Large intestine (tissue), 3 donors: Measurements from ENCODE around the gene SPRN. TPM values are rescaled to one million over a fixed set of nuclear protein-coding genes. Genes with fewer than 3 reads are reported as not detected.
"Not testable (repeated sequence)": the region's sequence is repeated elsewhere in the genome, so short reads cannot be mapped to it uniquely, and the experiment has no call there.

ENCODE experiments used
- DNase-seq, 2 donors: peaks; one replicate each; pipeline versions ENCODE4 v3.0.0 to v3.0.0-alpha.2; 2013
- H3K27ac ChIP-seq: one replicate; pipeline ENCODE4 v1.5.1; 2013; ENCODE audit warnings: low read length
- H3K27me3 ChIP-seq: 2 replicates; pipeline ENCODE4 v1.6.1; 2013; ENCODE audit warnings: low read length; ENCODE audit not compliant: control insufficient read depth, insufficient read depth
- H3K36me3 ChIP-seq: 2 replicates; pipeline ENCODE4 v1.6.1; 2013; ENCODE audit warnings: low read length; ENCODE audit not compliant: control insufficient read depth, insufficient read depth
- H3K4me1 ChIP-seq: one replicate; pipeline ENCODE4 v1.6.1; 2013; ENCODE audit warnings: low read length; ENCODE audit not compliant: control insufficient read depth, insufficient read depth
- H3K4me3 ChIP-seq: one replicate; pipeline ENCODE4 v1.5.1; 2013; ENCODE audit warnings: low read length
- H3K9me3 ChIP-seq: one replicate; pipeline ENCODE4 v1.6.1; 2013; ENCODE audit warnings: mild to moderate bottlenecking, low read depth, low read length, moderate library complexity; ENCODE audit not compliant: control insufficient read depth
- WGBS: methylation state at CpG from one replicate; pipeline ENCODE4 v1.1.5; 2013; ENCODE audit warnings: low lambda C conversion rate; ENCODE audit not compliant: insufficient coverage; 5-methylcytosine and 5-hydroxymethylcytosine counted together
- polyA plus RNA-seq: library from polyadenylated mRNA; unstranded; fragments of 120-200 nt; gene quantifications from one replicate; pipeline ENCODE4 v1.2.1, GENCODE V29; 2013

SPRN gene
- polyA plus RNA-seq, 1 donor, result 4.9 TPM

- Histone ChIP-seq H3K9me3 (peaks cover 4% of the 10 kb centered on the region), H3K27me3 (peaks cover 4% of the 10 kb centered on the region)
- WGBS, result no CpG with 5 or more reads among the region's 6 CpGs
Observed at GRCh38 chr10:133420579-133420978, 3.8 kb downstream of the SPRN start.

GRCh38 chr10:133420028-133420427, 4.4 kb downstream of the SPRN start:
- H3K9me3 ChIP-seq, result peaks cover 10% of the 10 kb centered on the region
- no peaks in the 10 kb centered on the region for H3K4me1 ChIP-seq
- peaks cover 35% of the 10 kb centered on the region for H3K36me3 ChIP-seq
- H3K4me3 ChIP-seq, result no peak overlapping the region
- H3K27ac ChIP-seq, result no peak overlapping the region
- no peak for DNase-seq
- no CpG with 5 or more reads among the region's 17 CpGs for WGBS
- peaks cover 4% of the 10 kb centered on the region for H3K27me3 ChIP-seq

More at GRCh38 chr10:133420579-133420978, 3.8 kb downstream of the SPRN start:
- no peak for DNase-seq
- H3K4me1 ChIP-seq, result no peaks in the 10 kb centered on the region
- H3K27ac ChIP-seq, result no peak overlapping the region
- H3K36me3 ChIP-seq, result peaks cover 29% of the 10 kb centered on the region
- no peak overlapping the region for H3K4me3 ChIP-seq

DNA sequence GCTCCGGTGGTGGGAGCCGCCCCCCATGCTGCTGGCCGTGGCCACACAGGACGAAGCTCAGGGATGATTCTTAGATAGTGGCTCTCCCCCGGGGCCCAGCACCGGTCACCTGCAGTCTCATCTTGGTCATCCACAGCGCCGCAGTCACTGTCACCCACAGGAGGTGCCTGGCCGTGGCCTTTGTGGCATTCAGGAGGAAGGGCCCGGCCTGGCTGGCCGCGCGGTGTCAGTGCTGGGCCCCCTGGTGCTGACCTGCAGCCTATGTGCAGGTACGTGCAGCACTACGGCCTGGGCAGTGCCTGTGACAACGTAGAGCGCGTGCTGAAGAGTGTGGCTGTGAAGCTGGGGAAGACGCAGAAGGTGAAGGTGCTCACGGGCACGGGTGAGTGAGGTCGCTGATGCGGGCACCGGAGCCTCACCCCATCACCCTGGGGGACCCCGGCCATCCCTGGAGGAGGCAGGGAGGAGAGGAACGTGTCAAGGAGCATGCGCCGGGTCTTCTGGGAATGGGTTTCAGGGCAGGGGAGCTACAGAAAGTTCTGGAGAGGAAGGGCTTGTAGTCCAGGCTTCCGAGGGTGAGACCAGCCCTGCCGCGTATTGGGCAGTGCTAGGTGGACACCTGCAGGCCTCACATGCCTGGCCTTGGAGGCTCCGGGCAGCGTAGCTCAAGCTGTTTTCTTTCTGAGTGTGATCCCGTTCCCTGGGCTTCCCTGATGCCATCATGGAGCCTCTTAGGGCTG, 5.0 kb downstream of the SPRN start:
- Histone ChIP-seq H3K27me3 (peaks cover 4% of the 10 kb centered on the region), H3K27ac (no peak overlapping the region), H3K4me3 (no peak overlapping the region), H3K9me3 (peaks cover 15% of the 10 kb centered on the region), H3K4me1 (no peaks in the 10 kb centered on the region), H3K36me3 (peaks cover 36% of the 10 kb centered on the region)
- DNase-seq, result no peak
- WGBS, result no CpG with 5 or more reads among the region's 34 CpGs

GRCh38 chr10:133418289-133418993, 6.0 kb downstream of the SPRN start:
- Histone ChIP-seq H3K9me3 (peaks cover 17% of the 10 kb centered on the region), H3K36me3 (peaks cover 36% of the 10 kb centered on the region), H3K27me3 (peaks cover 4% of the 10 kb centered on the region), H3K4me3 (no peak overlapping the region), H3K27ac (no peak overlapping the region), H3K4me1 (no peaks in the 10 kb centered on the region)
- WGBS, result no CpG with 5 or more reads among the region's 14 CpGs
- DNase-seq, result no peak

- H3K27ac ChIP-seq, result no peak overlapping the region
- peaks cover 56% of the 10 kb centered on the region for H3K36me3 ChIP-seq
- H3K27me3 ChIP-seq, result no peaks in the 10 kb centered on the region
- H3K4me1 ChIP-seq, result no peaks in the 10 kb centered on the region
- no peak overlapping the region for H3K4me3 ChIP-seq
- WGBS, result no CpG with 5 or more reads among the region's 25 CpGs
- no peak for DNase-seq
- H3K9me3 ChIP-seq, result peaks cover 31% of the 10 kb centered on the region
Observed at GRCh38 chr10:133415752-133416151, 8.7 kb downstream of the SPRN start.

DNA sequence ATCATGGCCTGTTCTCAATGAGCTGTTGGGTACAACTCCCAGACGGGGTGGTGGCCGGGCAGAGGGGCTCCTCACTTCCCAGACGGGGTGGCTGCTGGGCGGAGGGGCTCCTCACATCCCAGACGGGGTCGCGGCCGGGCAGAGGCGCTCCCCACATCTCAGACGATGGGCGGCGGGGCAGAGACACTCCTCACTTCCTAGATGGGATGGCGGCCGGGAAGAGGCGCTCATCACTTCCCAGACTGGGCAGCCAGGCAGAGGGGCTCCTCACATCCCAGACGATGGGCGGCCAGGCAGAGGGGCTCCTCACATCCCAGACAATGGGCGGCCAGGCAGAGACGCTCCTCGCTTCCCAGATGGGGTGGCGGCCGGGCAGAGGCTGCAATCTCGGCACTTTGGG, 10.0 kb downstream of the SPRN start:
- Histone ChIP-seq H3K9me3 (peaks cover 38% of the 10 kb centered on the region), H3K36me3 (peaks cover 54% of the 10 kb centered on the region)
- WGBS, result no CpG with 5 or more reads among the region's 23 CpGs
- not testable (repeated sequence) for H3K27me3 ChIP-seq, DNase-seq, H3K4me3 ChIP-seq, H3K4me1 ChIP-seq, H3K27ac ChIP-seq

- no peak for DNase-seq
- Histone ChIP-seq H3K4me1 (no peaks in the 10 kb centered on the region), H3K27ac (no peak overlapping the region), H3K27me3 (no peaks in the 10 kb centered on the region), H3K4me3 (no peak overlapping the region), H3K36me3 (peaks cover 54% of the 10 kb centered on the region), H3K9me3 (peaks cover 38% of the 10 kb centered on the region)
Observed at GRCh38 chr10:133412381-133412711, 12.1 kb downstream of the SPRN start.

DNA sequence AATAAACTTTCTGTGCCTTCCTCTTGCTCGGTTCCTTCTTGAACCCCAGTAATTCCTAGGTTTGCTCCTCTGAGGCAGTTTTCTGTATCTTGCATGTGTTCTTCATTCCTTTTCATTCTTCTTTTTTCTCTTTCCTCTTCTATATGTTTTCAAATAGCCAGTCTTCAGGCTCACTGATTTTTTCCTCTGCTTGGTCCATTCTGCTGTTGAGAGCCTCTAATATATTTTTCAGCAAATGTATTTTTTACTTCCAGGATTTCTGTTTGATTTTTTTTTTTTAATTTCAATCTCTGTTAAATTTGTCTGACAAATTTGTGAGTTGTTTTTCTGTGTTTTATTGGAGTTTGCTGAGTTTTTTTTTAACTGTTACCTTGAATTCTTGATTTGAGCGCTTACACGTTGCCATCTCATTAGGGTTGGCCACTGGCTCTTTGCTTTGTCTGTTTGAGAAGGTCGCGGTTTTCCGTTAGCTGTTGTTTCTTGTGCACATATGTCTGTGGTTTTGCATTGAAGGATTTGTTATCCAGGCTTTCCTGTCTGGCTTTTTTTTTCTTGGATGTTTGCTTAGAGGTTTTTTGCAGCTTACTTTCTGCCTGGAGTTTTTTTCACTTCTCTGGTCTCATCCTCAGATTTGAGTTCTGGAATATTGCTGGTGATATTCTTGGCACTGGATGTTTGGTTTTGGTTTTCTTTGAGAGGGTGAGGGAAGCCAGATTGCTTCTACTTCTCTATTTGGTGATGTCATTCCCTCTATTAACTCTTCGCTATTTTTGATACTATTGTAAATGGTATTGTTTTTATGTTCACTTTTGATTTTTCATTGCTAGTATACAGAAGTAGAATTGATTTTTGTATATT, 12.7 kb downstream of the SPRN start:
- Histone ChIP-seq H3K9me3 (peaks cover 38% of the 10 kb centered on the region), H3K4me1 (no peaks in the 10 kb centered on the region), H3K4me3 (no peak overlapping the region), H3K27me3 (no peaks in the 10 kb centered on the region), H3K36me3 (peaks cover 57% of the 10 kb centered on the region), H3K27ac (no peak overlapping the region)
- DNase-seq, result no peak
- WGBS, result 98% methylated on average over 6 of the region's 7 CpGs

GRCh38 chr10:133405844-133406527, 18.4 kb downstream of the SPRN start:
- DNase-seq, result no peak

GRCh38 chr10:133405272-133405671, 19.2 kb downstream of the SPRN start:
- Histone ChIP-seq H3K36me3 (peaks cover 72% of the 10 kb centered on the region), H3K27me3 (no peaks in the 10 kb centered on the region), H3K4me1 (no peaks in the 10 kb centered on the region), H3K4me3 (no peak overlapping the region), H3K27ac (no peak overlapping the region), H3K9me3 (peaks cover 4% of the 10 kb centered on the region)
- no peak for DNase-seq
- 75% methylated on average over 2 of the region's 2 CpGs for WGBS

More at GRCh38 chr10:133405844-133406527, 18.4 kb downstream of the SPRN start:
- no peak overlapping the region for H3K27ac ChIP-seq
- whole genome bisulfite sequencing, result no CpG with 5 or more reads among the region's 8 CpGs
- no peak overlapping the region for H3K4me3 ChIP-seq
- no peaks in the 10 kb centered on the region for H3K4me1 ChIP-seq
- H3K36me3 ChIP-seq, result peaks cover 71% of the 10 kb centered on the region
- H3K27me3 ChIP-seq, result no peaks in the 10 kb centered on the region
- peaks cover 7% of the 10 kb centered on the region for H3K9me3 ChIP-seq
